HuH-7 (cell line): ENCODE results near the gene MAVS.
"Not testable (repeated sequence)": the region's sequence is repeated elsewhere in the genome, so short reads cannot be mapped to it uniquely, and the experiment has no call there.

Source experiments
- DNase-seq: peaks from one replicate; pipeline ENCODE4 v3.0.0; 2011; ENCODE audit warnings: low spot score

The MAVS gene

GRCh38 chr20:3888622-3889488 is 42.2 kb downstream of the MAVS start, which contains the start of gene PANK2:
PANK2 (plus strand) TSS chr20:3889387.
- peak; percentile 100 for DNase-seq

DNA sequence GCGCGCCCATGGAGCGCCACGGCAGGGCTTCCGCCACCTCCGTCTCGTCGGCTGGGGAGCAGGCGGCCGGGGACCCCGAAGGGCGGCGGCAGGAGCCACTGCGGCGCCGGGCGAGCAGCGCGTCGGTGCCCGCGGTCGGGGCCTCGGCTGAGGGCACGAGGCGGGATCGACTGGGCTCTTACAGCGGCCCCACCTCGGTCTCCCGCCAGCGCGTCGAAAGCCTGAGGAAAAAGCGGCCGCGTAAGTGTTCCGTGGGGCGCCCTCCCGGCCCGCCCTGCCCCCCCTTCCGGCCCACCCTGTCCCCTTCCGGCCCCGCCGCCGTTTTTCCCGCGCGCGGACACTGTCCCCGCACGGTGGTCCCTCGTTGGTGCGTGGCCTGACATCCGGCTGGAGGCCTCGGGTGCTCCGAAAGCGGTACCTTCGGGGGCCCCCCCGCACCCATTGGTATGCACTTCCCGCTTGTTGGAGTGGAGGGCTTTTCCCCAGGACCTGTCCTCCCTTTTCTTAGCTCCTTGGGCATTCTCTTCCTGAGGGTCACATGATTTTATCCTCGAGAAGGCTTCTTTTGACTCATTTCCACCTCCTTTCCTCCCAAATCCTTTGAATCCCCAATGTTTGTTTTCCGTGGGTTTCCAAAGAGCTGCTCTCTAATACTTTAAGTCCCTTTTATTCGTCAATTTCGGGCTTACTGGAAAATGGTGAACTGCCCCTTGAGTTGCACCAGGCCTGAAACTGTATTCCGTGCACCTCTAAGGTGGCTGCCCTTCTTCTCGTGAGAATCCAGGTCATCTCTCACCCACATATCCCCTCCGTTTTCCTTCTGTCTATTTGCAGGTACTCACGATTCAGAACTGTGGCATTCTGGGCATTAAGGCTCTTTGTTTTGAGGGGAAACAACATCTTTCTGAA is 43.1 kb downstream of the MAVS start:
- DNase-seq = peak; percentile 48

- peak; percentile 51 for DNase-seq
Measured at GRCh38 chr20:3890398-3890751, 43.7 kb downstream of the MAVS start.

- DNase-seq = no peak
Measured at GRCh38 chr20:3890999-3891929, 44.6 kb downstream of the MAVS start.

- no peak for DNase-seq
Measured at GRCh38 chr20:3894796-3895195, 48.2 kb downstream of the MAVS start.

GRCh38 chr20:3896302-3896701 is 49.7 kb downstream of the MAVS start:
- DNase-seq = no peak

GRCh38 chr20:3896853-3897583 is 50.4 kb downstream of the MAVS start:
- DNase-seq = no peak

- DNase-seq = not testable (repeated sequence)
Measured at GRCh38 chr20:3898181-3898580, 51.5 kb downstream of the MAVS start.

DNA sequence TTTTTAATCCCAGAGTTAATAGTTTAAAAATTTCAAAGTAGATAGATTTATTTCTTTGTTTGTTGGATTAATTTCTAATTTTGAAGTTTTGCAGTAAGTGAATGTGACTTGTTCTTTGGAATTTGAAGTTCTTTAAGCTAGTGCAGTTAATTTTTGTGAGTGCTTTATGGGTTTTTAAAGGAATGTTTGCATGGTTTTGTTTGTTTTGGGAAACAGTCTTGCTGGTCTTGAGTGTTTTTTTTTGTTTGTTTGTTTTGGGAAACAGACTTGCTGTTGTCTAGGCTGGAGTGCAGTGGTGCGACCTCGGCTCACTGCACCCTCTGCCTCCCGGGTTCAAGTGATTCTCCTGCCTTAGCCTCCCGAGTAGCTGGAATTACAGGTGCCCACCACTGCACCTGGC is 52.0 kb downstream of the MAVS start:
- no peak for DNase-seq

DNA sequence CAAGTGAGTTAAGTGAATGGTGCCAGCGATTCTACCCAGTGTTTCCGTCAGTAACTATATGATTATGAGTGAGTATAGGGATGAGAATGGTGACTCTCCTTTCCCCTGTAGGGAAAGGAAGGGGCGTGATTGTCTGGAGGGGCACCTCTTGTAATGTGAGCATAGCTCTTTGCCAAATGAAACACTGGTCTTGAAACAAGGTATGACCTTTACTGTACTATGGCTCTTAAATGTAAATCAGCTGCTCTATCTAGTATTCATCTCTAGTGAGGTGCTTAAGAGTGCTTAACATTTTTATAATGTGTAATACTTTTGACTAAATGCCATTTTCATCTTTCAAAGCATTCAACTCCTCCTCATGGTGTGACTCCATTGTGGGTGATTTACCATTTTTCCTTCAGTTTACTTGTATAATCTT is 53.6 kb downstream of the MAVS start:
- DNase-seq = no peak

- DNase-seq = no peak
Measured at GRCh38 chr20:3901028-3901705, 54.5 kb downstream of the MAVS start.

DNA sequence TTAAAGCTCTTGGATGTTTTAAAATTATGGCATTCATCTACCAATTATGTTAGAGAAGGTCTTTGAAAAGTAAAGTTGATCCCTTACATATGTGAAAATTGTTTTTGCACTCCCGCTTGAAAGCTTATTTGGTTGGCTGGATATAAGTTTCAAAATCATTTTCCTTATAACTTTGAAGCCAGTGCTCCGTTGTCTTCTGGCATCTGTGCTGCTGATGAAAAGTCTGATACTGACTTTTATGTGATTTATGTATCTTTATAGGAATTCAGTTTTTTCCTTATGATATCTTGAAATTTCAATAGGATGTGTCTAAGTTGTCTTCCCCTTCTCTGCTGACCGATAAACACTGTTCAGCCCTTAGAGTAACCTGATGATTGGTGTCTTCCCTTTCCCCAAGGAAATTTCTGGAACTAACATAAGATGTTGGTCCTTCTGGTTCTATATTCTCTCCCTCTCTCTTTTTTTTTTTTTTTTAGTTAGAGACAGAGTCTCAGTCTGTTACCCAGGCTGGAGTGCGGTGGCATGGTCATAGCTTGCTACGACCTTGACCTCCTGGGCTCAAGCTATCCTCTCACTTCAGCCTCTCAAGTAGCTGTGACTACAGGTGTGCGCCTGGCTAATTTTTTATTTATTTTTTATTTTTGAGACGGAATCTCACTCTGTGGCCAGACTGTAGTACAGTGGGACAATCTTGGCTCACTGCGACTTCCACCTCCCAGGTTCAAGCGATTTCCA is 55.2 kb downstream of the MAVS start:
- DNase-seq = no peak

DNA sequence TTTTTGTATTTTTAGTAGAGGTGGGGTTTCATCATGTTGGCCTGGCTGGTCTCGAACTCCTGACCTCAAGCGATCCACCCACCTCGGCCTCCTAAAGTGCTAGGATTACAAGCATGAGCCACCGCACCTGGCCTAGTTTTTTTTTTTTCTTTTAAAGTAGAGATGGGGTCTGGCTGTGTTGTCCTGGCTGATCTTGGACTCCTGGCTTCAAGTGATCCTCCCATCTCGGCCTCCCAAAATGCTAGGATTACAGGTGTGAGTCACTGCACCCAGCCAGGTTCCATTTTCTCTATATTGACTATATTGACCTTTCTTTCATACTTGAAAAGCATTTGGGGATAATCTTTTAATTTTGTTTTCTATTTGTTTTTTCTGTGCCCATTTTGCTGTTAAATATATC is 55.8 kb downstream of the MAVS start:
- no peak for DNase-seq

GRCh38 chr20:3904224-3904623 is 57.6 kb downstream of the MAVS start:
- DNase-seq = no peak

GRCh38 chr20:3904857-3905256 is 58.2 kb downstream of the MAVS start:
- no peak for DNase-seq

GRCh38 chr20:3906744-3907721 is 60.4 kb downstream of the MAVS start:
- not testable (repeated sequence) for DNase-seq

DNA sequence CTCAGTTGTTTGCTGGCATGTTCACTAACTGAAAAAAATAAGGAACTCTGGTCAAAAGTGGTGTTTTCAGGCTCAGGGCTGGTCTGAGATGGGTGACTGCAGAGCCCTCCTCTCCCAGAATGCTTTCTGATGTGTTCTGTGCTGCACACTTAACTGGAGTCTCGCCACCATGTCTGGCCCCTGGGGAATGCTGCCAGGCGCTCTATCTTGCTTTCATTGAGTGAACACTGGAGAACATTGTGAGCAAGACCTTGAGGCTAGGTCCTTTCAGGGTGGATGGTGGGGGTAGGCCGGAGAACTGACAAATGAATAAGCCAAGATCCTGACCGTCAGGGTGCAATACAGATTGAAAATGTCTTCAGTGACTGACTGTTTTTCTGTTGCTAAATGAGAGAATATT is 62.0 kb downstream of the MAVS start:
- DNase-seq = no peak

DNA sequence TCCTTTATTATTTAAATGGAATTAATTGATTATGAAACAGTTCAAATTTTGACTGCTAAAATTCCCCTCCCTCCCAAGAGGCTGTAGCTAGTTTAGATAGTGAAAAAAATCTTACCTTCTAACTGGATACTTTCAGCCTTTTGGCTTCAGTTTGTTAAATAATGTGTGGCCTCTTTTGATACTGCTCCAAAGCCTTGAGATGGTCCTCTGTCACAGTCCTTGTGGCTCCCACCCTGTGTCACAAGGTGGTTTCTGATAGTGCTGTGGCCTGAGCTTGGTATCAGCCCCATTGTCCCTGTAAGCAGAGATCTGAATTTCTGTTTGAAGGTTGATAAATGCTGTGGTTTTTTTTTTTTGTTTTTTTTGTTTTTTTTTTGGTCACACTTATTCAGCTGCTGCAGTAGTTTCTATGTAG is 63.3 kb downstream of the MAVS start:
- DNase-seq = no peak

- DNase-seq = no peak
Measured at GRCh38 chr20:3910853-3911252, 64.2 kb downstream of the MAVS start.
